ENCODE data around the gene PCDH9.

GRCh38 chr13:66262330-66262729, 967.8 kb downstream of the PCDH9 start:
- no peak for TF ChIP-seq CTCF (IDR thresholded peaks at IDR 0.05)
- no peak for TF ChIP-seq POLR2A (IDR thresholded peaks at IDR 0.05)

Data from heart left ventricle (tissue), 13 donors.